GM19324 (cell line): ENCODE measurements around the gene NELFA.
"Not testable (repeated sequence)": the region's sequence is repeated elsewhere in the genome, so short reads cannot be mapped to it uniquely, and the experiment has no call there.

ENCODE experiments used
- ATAC-seq: cut with Tn5 transposase; IDR thresholded peaks from one replicate; pipeline ENCODE4 v1.9.1; 2021; ENCODE audit warnings: mild to moderate bottlenecking, moderate library complexity; ENCODE audit not compliant: unreplicated experiment, low FRiP score

The NELFA gene

GRCh38 chr4:1997712-1998111 lies 11.1 kb downstream of the NELFA start:
- no peak for ATAC-seq

GRCh38 chr4:1996866-1997611 lies 11.7 kb downstream of the NELFA start:
- no peak for ATAC-seq

GRCh38 chr4:1994938-1995337 lies 13.8 kb downstream of the NELFA start:
- no peak for ATAC-seq

GRCh38 chr4:1993718-1994516 lies 14.9 kb downstream of the NELFA start:
- ATAC-seq = not testable (repeated sequence)

- no peak for ATAC-seq
These were observed 15.6 kb downstream of the NELFA start for GRCh38 chr4:1993169-1993516.

- no peak for ATAC-seq
These were observed 16.2 kb downstream of the NELFA start for GRCh38 chr4:1992468-1993168.

- no peak for ATAC-seq
These were observed 17.0 kb downstream of the NELFA start for GRCh38 chr4:1991596-1992434.

- no peak for ATAC-seq
These were observed 17.7 kb downstream of the NELFA start for GRCh38 chr4:1991087-1991486.

GRCh38 chr4:1990676-1991075 lies 18.1 kb downstream of the NELFA start:
- no peak for ATAC-seq

- no peak for ATAC-seq
These were observed 18.5 kb downstream of the NELFA start for GRCh38 chr4:1990348-1990645.

GRCh38 chr4:1989533-1990347 lies 19.0 kb downstream of the NELFA start:
- ATAC-seq = no peak

GRCh38 chr4:1988327-1988724 lies 20.4 kb downstream of the NELFA start:
- ATAC-seq = no peak

- ATAC-seq = no peak
These were observed 20.9 kb downstream of the NELFA start for GRCh38 chr4:1987721-1988326.

GRCh38 chr4:1987296-1987695 lies 21.5 kb downstream of the NELFA start:
- ATAC-seq = no peak

GRCh38 chr4:1986578-1987210 lies 22.1 kb downstream of the NELFA start:
- ATAC-seq = no peak

- no peak for ATAC-seq
These were observed 22.8 kb downstream of the NELFA start for GRCh38 chr4:1985780-1986577.

GRCh38 chr4:1985294-1985693 lies 23.5 kb downstream of the NELFA start:
- no peak for ATAC-seq
